Endothelial cell (in vitro differentiated cells): ENCODE measurements around the gene ZC3H14. TPM values are rescaled to one million over a fixed set of nuclear protein-coding genes. Genes with fewer than 3 reads are reported as not detected.

Experiments
- DNase-seq: peaks from one replicate; pipeline ENCODE4 v3.0.0; 2021; ENCODE audit warnings: low spot score
- H3K27ac Mint-ChIP-seq: one replicate; pipeline ENCODE4 v1.8.0; 2021; ENCODE audit warnings: mixed read lengths, inconsistent platforms; ENCODE audit not compliant: unreplicated experiment
- H3K27me3 Mint-ChIP-seq: one replicate; pipeline ENCODE4 v1.8.0; 2021; ENCODE audit warnings: mild to moderate bottlenecking, moderate library complexity, mixed read lengths, inconsistent platforms; ENCODE audit not compliant: unreplicated experiment
- H3K36me3 Mint-ChIP-seq: one replicate; pipeline ENCODE4 v1.8.0; 2021; ENCODE audit warnings: mild to moderate bottlenecking, low read depth, mixed read lengths, inconsistent platforms; ENCODE audit not compliant: unreplicated experiment
- H3K4me1 Mint-ChIP-seq: one replicate; pipeline ENCODE4 v1.8.0; 2021; ENCODE audit warnings: mild to moderate bottlenecking, mixed read lengths, inconsistent platforms; ENCODE audit not compliant: unreplicated experiment
- H3K4me3 Mint-ChIP-seq: one replicate; pipeline ENCODE4 v1.8.0; 2021; ENCODE audit warnings: mild to moderate bottlenecking, mixed read lengths, inconsistent platforms; ENCODE audit not compliant: unreplicated experiment
- H3K9me3 Mint-ChIP-seq: one replicate; pipeline ENCODE4 v1.8.0; 2021; ENCODE audit warnings: mixed read lengths, inconsistent platforms; ENCODE audit not compliant: unreplicated experiment
- CTCF ChIP-seq: fragments of 200-600 bp; sonication (generic); IDR thresholded peaks from one replicate; pipeline ENCODE4 v1.5.0; 2021; ENCODE audit warnings: antibody characterized with exemption; ENCODE audit not compliant: unreplicated experiment
- total RNA-seq: library from RNA; stranded (reverse); fragmentation: NEBNext Ultra II Directional; extraction: Animal tissue kit (Norgen Biotek cat#: 25700); gene quantifications from one replicate; pipeline ENCODE4 v1.2.1, GENCODE V29; 2021; ENCODE audit not compliant: unreplicated experiment

ZC3H14 gene
- total RNA-seq, 1 donor from 2014 or later = 57.7 TPM

GRCh38 chr14:88621100-88621499 is 58.3 kb downstream of the ZC3H14 start:
- Mint-ChIP-seq H3K36me3 (no peaks in the 10 kb centered on the region), H3K4me3 (no peak overlapping the region), H3K27me3 (no peaks in the 10 kb centered on the region), H3K9me3 (no peaks in the 10 kb centered on the region), H3K27ac (no peak overlapping the region), H3K4me1 (no peaks in the 10 kb centered on the region)
- no peak for DNase-seq
- no peak for TF ChIP-seq CTCF

GRCh38 chr14:88625671-88626070 is 62.8 kb downstream of the ZC3H14 start:
- Mint-ChIP-seq H3K4me1 (no peaks in the 10 kb centered on the region), H3K36me3 (no peaks in the 10 kb centered on the region), H3K4me3 (no peak overlapping the region), H3K27ac (no peak overlapping the region), H3K27me3 (peaks cover 2% of the 10 kb centered on the region), H3K9me3 (no peaks in the 10 kb centered on the region)
- no peak for DNase-seq
- TF ChIP-seq CTCF = no peak

GRCh38 chr14:88628033-88628432 is 65.2 kb downstream of the ZC3H14 start:
- no peak for DNase-seq
- TF ChIP-seq CTCF = no peak
- Mint-ChIP-seq H3K4me3 (no peak overlapping the region), H3K27me3 (peaks cover 2% of the 10 kb centered on the region), H3K4me1 (no peaks in the 10 kb centered on the region), H3K36me3 (no peaks in the 10 kb centered on the region), H3K9me3 (no peaks in the 10 kb centered on the region), H3K27ac (no peak overlapping the region)

- H3K27me3 Mint-ChIP-seq = peaks cover 2% of the 10 kb centered on the region
- TF ChIP-seq CTCF = no peak
Measured at GRCh38 chr14:88628462-88628861, 65.6 kb downstream of the ZC3H14 start.

GRCh38 chr14:88630565-88630964 is 67.7 kb downstream of the ZC3H14 start:
- H3K27me3 Mint-ChIP-seq = peaks cover 2% of the 10 kb centered on the region
- no peaks in the 10 kb centered on the region for H3K36me3 Mint-ChIP-seq
- H3K4me3 Mint-ChIP-seq = no peak overlapping the region
- DNase-seq = no peak
- H3K4me1 Mint-ChIP-seq = peaks cover 4% of the 10 kb centered on the region
- no peak overlapping the region for H3K27ac Mint-ChIP-seq
- H3K9me3 Mint-ChIP-seq = no peaks in the 10 kb centered on the region
- TF ChIP-seq CTCF = no peak

More at GRCh38 chr14:88628462-88628861, 65.6 kb downstream of the ZC3H14 start:
- H3K36me3 Mint-ChIP-seq = no peaks in the 10 kb centered on the region
- H3K9me3 Mint-ChIP-seq = no peaks in the 10 kb centered on the region
- no peak for DNase-seq
- H3K27ac Mint-ChIP-seq = no peak overlapping the region
- no peaks in the 10 kb centered on the region for H3K4me1 Mint-ChIP-seq
- no peak overlapping the region for H3K4me3 Mint-ChIP-seq
